GM23248 (cell line): ENCODE measurements around the gene PEMT. TPM values are rescaled to one million over a fixed set of nuclear protein-coding genes. Genes with fewer than 3 reads are reported as not detected.

ENCODE experiments used
- DNase-seq: peaks from one replicate; pipeline ENCODE4 v3.0.0-alpha.2; 2015
- H2AFZ ChIP-seq: fragments of 200-600 bp; sonication (generic); 2 replicates; pipeline ENCODE4 v1.6.1; 2016; ENCODE audit warnings: antibody characterized with exemption
- H3F3A ChIP-seq: fragments of 200-600 bp; sonication (generic); 2 replicates; pipeline ENCODE4 v1.6.1; 2016; ENCODE audit warnings: mild to moderate bottlenecking, antibody characterized with exemption, mixed run types; ENCODE audit not compliant: insufficient read depth
- H3K27ac ChIP-seq: fragments of 200-600 bp; sonication (generic); 2 replicates; pipeline ENCODE4 v1.5.1; 2016; ENCODE audit warnings: mild to moderate bottlenecking
- H3K27me3 ChIP-seq: fragments of 200-600 bp; sonication (generic); replicated peaks from 2 replicates; pipeline ENCODE4 v1.6.1; 2016; ENCODE audit warnings: mild to moderate bottlenecking; ENCODE audit not compliant: insufficient read depth
- H3K36me3 ChIP-seq: fragments of 200-600 bp; sonication (generic); 2 replicates; pipeline ENCODE4 v1.6.1; 2016; ENCODE audit warnings: low read depth, mild to moderate bottlenecking
- H3K4me1 ChIP-seq: fragments of 200-600 bp; sonication (generic); 2 replicates; pipeline ENCODE4 v1.6.1; 2016; ENCODE audit warnings: mild to moderate bottlenecking; ENCODE audit not compliant: insufficient read depth
- H3K4me2 ChIP-seq: fragments of 200-600 bp; sonication (generic); one replicate; pipeline ENCODE4 v1.6.1; 2016; ENCODE audit warnings: mild to moderate bottlenecking; ENCODE audit not compliant: unreplicated experiment
- H3K4me3 ChIP-seq: fragments of 200-600 bp; sonication (generic); 2 replicates; pipeline ENCODE4 v1.5.1; 2016; ENCODE audit warnings: mild to moderate bottlenecking
- H3K79me2 ChIP-seq: fragments of 200-600 bp; sonication (generic); 2 replicates; pipeline ENCODE4 v1.6.1; 2016; ENCODE audit warnings: mild to moderate bottlenecking; ENCODE audit not compliant: insufficient read depth
- H3K9ac ChIP-seq: fragments of 200-600 bp; sonication (generic); 2 replicates; pipeline ENCODE4 v1.6.1; 2016; ENCODE audit warnings: mild to moderate bottlenecking
- H3K9me2 ChIP-seq: fragments of 200-600 bp; sonication (generic); 2 replicates; pipeline ENCODE4 v1.6.1; 2016; ENCODE audit warnings: mixed run types, mild to moderate bottlenecking, moderate library complexity; ENCODE audit not compliant: insufficient read depth
- H3K9me3 ChIP-seq: fragments of 200-600 bp; sonication (generic); one replicate; pipeline ENCODE4 v1.6.1; 2017; ENCODE audit warnings: low read depth
- H4K20me1 ChIP-seq: fragments of 200-600 bp; sonication (generic); 2 replicates; pipeline ENCODE4 v1.6.0; 2016; ENCODE audit not compliant: insufficient read depth
- EZH2 ChIP-seq: fragments of 200-600 bp; sonication (generic); IDR thresholded peaks from 2 replicates; pipeline ENCODE4 v1.6.1; 2018; ENCODE audit warnings: antibody characterized with exemption, mild to moderate bottlenecking; ENCODE audit not compliant: insufficient read depth, poor library complexity, severe bottlenecking
- EZH2phosphoT487 ChIP-seq: fragments of 200-600 bp; sonication (generic); IDR thresholded peaks from 2 replicates; pipeline ENCODE4 v1.6.1; 2018; ENCODE audit warnings: antibody characterized with exemption, moderate library complexity, mild to moderate bottlenecking, low read depth; ENCODE audit not compliant: insufficient read depth
- WGBS, 2 experiments: methylation state at CpG; one replicate each; pipeline ENCODE4 v1.1.6; 2015 to 2017; ENCODE audit warnings: low lambda C conversion rate in 2 of 2, low coverage in 1 of 2; ENCODE audit errors: missing lambda C conversion rate in 2 of 2; 5-methylcytosine and 5-hydroxymethylcytosine counted together
- in situ Hi-C: fragments of 300-500 bp; cut with MboI; formaldehyde crosslinking; loops from 2 replicates; pipeline ENCODE4 v1.15.0; 2020
- polyA plus RNA-seq: library from polyadenylated mRNA; unstranded; fragments of >200 nt; fragmentation: Nextera tagmentation; extraction: Ambion mirVana; gene quantifications from 2 replicates; pipeline ENCODE4 v1.2.1, GENCODE V29; 2016
- total RNA-seq: library from RNA; depleted of rRNA; stranded (reverse); fragments of >200 nt; shearing (Covaris generic); gene quantifications from 2 replicates; pipeline ENCODE4 v1.2.3, GENCODE V29; 2014

Gene PEMT
- total and polyA plus RNA-seq, 2 experiments from 2014 or later, result 62.0 to 68.7 TPM

GRCh38 chr17:17582372-17582771 is 9.1 kb downstream of the PEMT start:
- DNase-seq, result no peak
- Histone ChIP-seq H3K4me1 (peaks cover under 1% of the 10 kb centered on the region), H3K4me2 (no peak overlapping the region), H2AFZ (no peak overlapping the region), H3K79me2 (peaks cover 11% of the 10 kb centered on the region; the same call in 1 of the 2 replicates), H3F3A (0 out of 2 replicates have a peak, but pooled peaks cover 3% of the 10 kb centered on the region), H3K4me3 (no peak overlapping the region), H3K27ac (no peak overlapping the region), H3K36me3 (no peaks in the 10 kb centered on the region), H3K27me3 (no peaks in the 10 kb centered on the region), H3K9me3 (no peaks in the 10 kb centered on the region), H3K9ac (no peak overlapping the region), H3K9me2 (no peaks in the 10 kb centered on the region), H4K20me1 (no peaks in the 10 kb centered on the region)
- WGBS, 2 experiments, result 90 to 95% methylated on average over 6 of the region's 6 CpGs
- TF ChIP-seq EZH2 (no peak), EZH2phosphoT487 (no peak)
- in situ Hi-C loops, result no loop called here

- H3F3A ChIP-seq, result 0 out of 2 replicates have a peak, but pooled peaks cover 3% of the 10 kb centered on the region
- no peak overlapping the region for H2AFZ ChIP-seq
- no peak overlapping the region for H3K27ac ChIP-seq
- no peak overlapping the region for H3K4me2 ChIP-seq
- no peak overlapping the region for H3K9ac ChIP-seq
- in situ Hi-C loops, result no loop called here
- H3K9me2 ChIP-seq, result no peaks in the 10 kb centered on the region
- H3K9me3 ChIP-seq, result no peaks in the 10 kb centered on the region
- no peaks in the 10 kb centered on the region; the same call in 1 of the 2 replicates for H3K4me1 ChIP-seq
- 86 to 89% methylated on average over 6 of the region's 6 CpGs for WGBS, 2 experiments
- no peaks in the 10 kb centered on the region for H4K20me1 ChIP-seq
- H3K36me3 ChIP-seq, result no peaks in the 10 kb centered on the region
- TF ChIP-seq EZH2phosphoT487 (no peak), EZH2 (no peak)
- DNase-seq, result no peak
- H3K79me2 ChIP-seq, result 0 out of 2 replicates have a peak, but pooled peaks cover 3% of the 10 kb centered on the region
- H3K27me3 ChIP-seq, result no peaks in the 10 kb centered on the region
- H3K4me3 ChIP-seq, result no peak overlapping the region
Measured at GRCh38 chr17:17581509-17581908, 10.0 kb downstream of the PEMT start.

GRCh38 chr17:17580662-17581470 is 10.6 kb downstream of the PEMT start:
- H2AFZ ChIP-seq, result no peak overlapping the region

GRCh38 chr17:17579691-17580090 is 11.8 kb downstream of the PEMT start:
- peaks cover 8% of the 10 kb centered on the region for H3K4me1 ChIP-seq
- no peaks in the 10 kb centered on the region for H3K9me3 ChIP-seq
- H4K20me1 ChIP-seq, result no peaks in the 10 kb centered on the region
- no peak overlapping the region for H3K9ac ChIP-seq
- in situ Hi-C loops, result no loop called here
- H2AFZ ChIP-seq, result no peak overlapping the region
- H3K4me3 ChIP-seq, result no peak overlapping the region
- H3K27ac ChIP-seq, result no peak overlapping the region
- H3K4me2 ChIP-seq, result no peak overlapping the region
- no peaks in the 10 kb centered on the region for H3K36me3 ChIP-seq
- 0 out of 2 replicates have a peak, but pooled peaks cover 3% of the 10 kb centered on the region for H3F3A ChIP-seq
- H3K79me2 ChIP-seq, result no peaks in the 10 kb centered on the region
- no peaks in the 10 kb centered on the region for H3K9me2 ChIP-seq
- 91 to 92% methylated on average over 7 to 8 of the region's 8 CpGs for WGBS, 2 experiments
- DNase-seq, result no peak
- no peaks in the 10 kb centered on the region for H3K27me3 ChIP-seq
- no peak for TF ChIP-seq EZH2phosphoT487
- no peak for TF ChIP-seq EZH2

More at GRCh38 chr17:17580662-17581470, 10.6 kb downstream of the PEMT start:
- H3K9me2 ChIP-seq, result no peaks in the 10 kb centered on the region
- no peaks in the 10 kb centered on the region for H4K20me1 ChIP-seq
- no peak overlapping the region for H3K4me3 ChIP-seq
- no peak overlapping the region for H3K9ac ChIP-seq
- no peaks in the 10 kb centered on the region for H3K9me3 ChIP-seq
- no peaks in the 10 kb centered on the region for H3K27me3 ChIP-seq
- H3K4me1 ChIP-seq, result peaks cover 1% of the 10 kb centered on the region
- 0 out of 2 replicates have a peak, but pooled peaks cover 3% of the 10 kb centered on the region for H3F3A ChIP-seq
- WGBS, 2 experiments, result 84 to 92% methylated on average over 7 to 8 of the region's 8 CpGs
- in situ Hi-C loops, result no loop called here
- TF ChIP-seq EZH2 (no peak), EZH2phosphoT487 (no peak)
- no peaks in the 10 kb centered on the region for H3K79me2 ChIP-seq
- H3K4me2 ChIP-seq, result no peak overlapping the region
- DNase-seq, result peak; percentile 34
- H3K36me3 ChIP-seq, result no peaks in the 10 kb centered on the region
- H3K27ac ChIP-seq, result no peak overlapping the region
